Choroid plexus epithelial cell (primary cell): ENCODE measurements around the gene TMEM42.

ENCODE experiments used
- DNase-seq: peaks from one replicate; pipeline ENCODE4 v3.0.0-alpha.2; 2010; ENCODE audit warnings: low read depth
- H3K4me3 ChIP-seq: 2 replicates; pipeline ENCODE4 v1.5.1; 2011; ENCODE audit warnings: low read depth, mild to moderate bottlenecking, control low read depth, low read length, moderate library complexity
- CTCF ChIP-seq: conservative IDR thresholded peaks from 2 replicates; pipeline ENCODE4 v1.5.1; 2011; ENCODE audit warnings: low read depth, mild to moderate bottlenecking, control low read depth, inconsistent platforms, low read length, moderate library complexity

The TMEM42 gene

GRCh38 chr3:44899683-44900367 is 38.1 kb downstream of the TMEM42 start:
- DNase-seq: no peak
- no peak overlapping the region for H3K4me3 ChIP-seq
- TF ChIP-seq CTCF: no peak

GRCh38 chr3:44902628-44903027 is 40.9 kb downstream of the TMEM42 start:
- no peak for DNase-seq
- TF ChIP-seq CTCF: no peak
- no peak overlapping the region for H3K4me3 ChIP-seq

GRCh38 chr3:44903314-44903713 is 41.6 kb downstream of the TMEM42 start:
- no peak for TF ChIP-seq CTCF
- no peak for DNase-seq
- H3K4me3 ChIP-seq: no peak overlapping the region

- H3K4me3 ChIP-seq: no peak overlapping the region
- DNase-seq: no peak
- no peak for TF ChIP-seq CTCF
Measured at GRCh38 chr3:44903751-44904150, 42.0 kb downstream of the TMEM42 start.

- TF ChIP-seq CTCF: no peak
- H3K4me3 ChIP-seq: no peak overlapping the region
- DNase-seq: no peak
Measured at GRCh38 chr3:44905446-44906157, 43.9 kb downstream of the TMEM42 start.

GRCh38 chr3:44906997-44907396 is 45.3 kb downstream of the TMEM42 start:
- peak; percentile 36 for DNase-seq
- no peak overlapping the region for H3K4me3 ChIP-seq
- TF ChIP-seq CTCF: no peak

- H3K4me3 ChIP-seq: no peak overlapping the region
- no peak for TF ChIP-seq CTCF
- no peak for DNase-seq
Measured at GRCh38 chr3:44907612-44908011, 45.9 kb downstream of the TMEM42 start.
